Right renal pelvis (tissue), 4 donors: ENCODE measurements around the gene RNF13. TPM values are rescaled to one million over a fixed set of nuclear protein-coding genes. Genes with fewer than 3 reads are reported as not detected.
"Not testable (repeated sequence)": the region's sequence is repeated elsewhere in the genome, so short reads cannot be mapped to it uniquely, and the experiment has no call there.

ENCODE experiments used
- DNase-seq, 4 donors: peaks; one replicate each; pipeline ENCODE4 v3.0.0-alpha.2; 2013; ENCODE audit warnings: low read depth in 4 of 4, low spot score in 3 of 4, missing footprints in 1 of 4
- polyA plus RNA-seq, 4 donors: library from polyadenylated mRNA; unstranded; fragments of 120-200 nt; gene quantifications; one replicate each; pipeline ENCODE4 v1.2.1, GENCODE V29; 2013; ENCODE audit not compliant: insufficient read length in 4 of 4

RNF13 gene
- polyA plus RNA-seq, 4 donors = 88.3 to 112 (median 110) TPM

DNA sequence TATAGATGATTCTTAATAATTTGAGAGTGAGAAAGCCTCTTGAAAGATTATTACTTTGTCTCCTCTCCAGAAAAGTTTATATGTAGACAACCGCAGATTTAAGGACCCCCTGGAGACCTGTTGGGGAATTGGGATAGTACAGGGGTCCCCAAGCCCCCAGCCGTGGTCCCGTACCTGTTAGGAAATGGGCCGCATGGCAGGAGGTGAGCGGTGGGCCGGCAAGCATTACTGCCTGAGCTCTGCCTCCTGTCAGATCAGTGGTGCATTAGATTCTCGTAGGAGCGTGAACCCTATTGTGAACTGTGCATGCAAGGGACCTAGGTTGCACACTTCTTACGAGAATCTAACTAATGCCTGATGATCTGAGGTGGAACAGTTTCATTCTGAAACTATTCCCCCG lies 79.4 kb downstream of the RNF13 start:
- DNase-seq = no peak

DNA sequence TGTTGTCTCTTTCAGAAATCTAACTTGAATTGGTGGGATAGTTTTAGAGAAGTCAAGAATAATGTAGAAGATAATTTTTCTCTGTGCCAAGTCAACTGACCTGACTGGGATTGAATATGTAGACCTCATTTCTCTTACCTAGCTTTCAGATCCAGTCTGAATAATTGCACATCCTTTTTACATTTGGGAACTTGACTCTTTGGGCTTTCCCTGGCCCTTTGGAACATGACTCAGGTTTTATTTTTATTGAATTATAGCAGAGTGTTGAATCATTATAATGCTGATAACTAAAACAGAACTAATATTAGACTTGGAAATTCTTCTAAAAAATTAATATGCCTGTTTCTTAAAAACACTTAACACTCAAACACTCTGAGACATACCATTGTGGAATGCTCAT lies 81.2 kb downstream of the RNF13 start:
- no peak for DNase-seq

DNA sequence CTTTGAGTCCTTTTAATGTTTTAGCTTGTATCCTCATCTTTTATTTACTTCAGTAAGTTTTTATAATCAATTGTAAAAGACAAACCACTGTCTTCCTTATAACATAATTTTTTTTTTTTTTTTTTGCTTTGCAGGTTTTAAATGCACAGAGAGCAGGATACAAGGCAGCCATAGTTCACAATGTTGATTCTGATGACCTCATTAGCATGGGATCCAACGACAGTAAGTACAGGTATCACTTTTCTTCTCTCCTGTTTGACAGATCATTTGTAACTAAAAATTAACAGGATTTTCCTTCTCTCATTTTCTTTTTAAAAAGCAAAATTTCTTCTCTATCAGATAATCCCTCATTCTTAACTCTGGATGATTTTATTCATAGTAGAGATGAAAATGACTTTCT lies 82.3 kb downstream of the RNF13 start:
- no peak for DNase-seq

DNA sequence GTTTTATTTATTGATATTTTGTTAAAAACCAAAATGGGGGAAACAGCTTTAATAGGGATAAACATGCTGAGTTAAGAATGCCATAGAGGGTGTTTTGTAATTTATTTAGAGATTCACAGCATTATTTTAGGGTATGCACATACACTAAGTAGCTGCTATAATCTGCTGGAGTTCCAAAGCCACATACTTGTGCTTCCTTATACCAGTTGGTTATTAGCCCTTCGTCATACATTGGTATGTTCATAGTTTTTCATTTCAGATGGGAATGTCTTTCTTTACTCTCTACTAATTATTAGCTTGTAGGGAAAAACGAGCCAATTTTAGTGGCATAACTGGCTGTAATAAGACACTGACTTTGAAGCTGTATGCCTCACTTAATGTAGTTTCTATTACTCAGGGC lies 82.8 kb downstream of the RNF13 start:
- DNase-seq = no peak

DNA sequence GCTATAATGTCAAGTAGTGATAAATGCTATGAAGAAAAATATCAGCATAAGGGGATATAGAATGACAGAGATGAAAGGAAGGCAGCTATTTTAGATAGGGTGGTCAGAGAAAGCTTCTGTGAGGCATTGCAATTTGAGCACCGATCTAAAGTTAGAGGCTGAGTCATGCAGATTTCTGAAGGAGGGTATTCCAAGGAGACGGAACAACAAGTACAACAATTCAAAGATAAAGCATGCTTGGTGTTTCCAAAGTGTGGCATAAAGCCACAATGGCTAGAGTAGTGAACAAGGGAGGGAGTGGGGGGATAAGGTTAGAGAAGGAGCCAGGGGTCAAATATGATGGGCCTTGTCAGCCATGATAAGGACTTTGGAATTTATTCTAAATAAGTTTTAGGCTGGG lies 85.8 kb downstream of the RNF13 start:
- no peak for DNase-seq

DNA sequence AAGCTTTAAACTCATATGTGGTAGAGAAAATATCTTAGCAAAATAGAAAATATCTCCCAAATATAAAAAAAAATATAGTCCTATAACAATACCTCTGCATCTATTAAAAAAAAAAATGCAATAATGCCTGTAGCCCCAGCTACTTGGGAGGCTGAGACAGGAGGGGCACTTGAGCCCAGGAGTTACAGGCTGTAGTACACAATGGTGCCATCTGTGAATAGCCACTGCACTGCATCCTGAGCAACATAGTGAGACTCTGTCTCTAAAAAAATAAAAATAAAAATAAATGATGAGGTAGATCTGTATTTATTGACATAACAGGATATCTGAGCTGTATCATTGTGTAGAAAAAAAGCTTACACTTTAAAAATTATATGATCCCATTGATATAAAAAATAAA lies 87.3 kb downstream of the RNF13 start:
- DNase-seq = no peak

DNA sequence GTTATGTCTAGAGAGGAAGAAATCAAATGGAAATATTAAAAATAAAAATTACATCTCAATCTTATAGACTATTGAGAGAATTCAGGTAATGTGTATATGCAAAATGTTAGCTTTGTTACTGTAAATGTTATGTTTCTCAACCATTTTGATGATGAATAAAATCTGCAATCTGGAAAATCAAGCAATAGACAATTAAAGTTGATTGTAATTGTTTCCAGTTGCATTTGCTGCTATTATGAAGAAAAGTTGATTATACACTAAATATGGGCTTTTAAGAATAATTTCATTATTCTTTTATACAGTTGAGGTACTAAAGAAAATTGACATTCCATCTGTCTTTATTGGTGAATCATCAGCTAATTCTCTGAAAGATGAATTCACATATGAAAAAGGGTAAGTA lies 88.8 kb downstream of the RNF13 start:
- DNase-seq = no peak

DNA sequence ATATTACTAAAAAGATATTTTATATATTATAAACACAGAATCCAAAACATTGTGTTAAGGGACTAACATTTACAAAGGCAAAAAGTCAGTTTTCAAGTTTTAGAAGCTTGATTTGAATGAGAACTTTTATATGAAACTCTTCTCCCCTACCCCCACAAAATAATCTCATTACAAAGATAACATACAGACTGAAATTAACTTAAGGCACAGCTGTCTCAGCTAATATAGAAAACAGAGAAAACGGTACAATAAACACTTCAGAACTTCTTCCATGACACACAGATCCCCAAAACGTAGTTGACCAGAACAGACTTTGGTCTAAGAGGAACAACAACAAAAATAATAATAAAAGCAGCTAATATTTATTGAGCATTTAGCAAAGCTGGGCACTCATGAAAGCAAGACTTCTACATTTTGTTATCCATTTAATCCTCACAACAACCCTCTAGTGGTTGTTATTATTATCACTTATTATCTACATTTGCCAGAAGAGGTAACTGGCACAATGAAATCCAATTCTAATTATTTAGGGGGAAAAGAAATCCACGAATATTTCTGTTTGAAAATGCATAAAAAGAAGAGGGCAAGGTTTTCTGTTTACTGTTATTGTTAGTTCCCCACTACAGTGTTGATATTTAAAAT lies 89.6 kb downstream of the RNF13 start:
- DNase-seq = no peak

DNA sequence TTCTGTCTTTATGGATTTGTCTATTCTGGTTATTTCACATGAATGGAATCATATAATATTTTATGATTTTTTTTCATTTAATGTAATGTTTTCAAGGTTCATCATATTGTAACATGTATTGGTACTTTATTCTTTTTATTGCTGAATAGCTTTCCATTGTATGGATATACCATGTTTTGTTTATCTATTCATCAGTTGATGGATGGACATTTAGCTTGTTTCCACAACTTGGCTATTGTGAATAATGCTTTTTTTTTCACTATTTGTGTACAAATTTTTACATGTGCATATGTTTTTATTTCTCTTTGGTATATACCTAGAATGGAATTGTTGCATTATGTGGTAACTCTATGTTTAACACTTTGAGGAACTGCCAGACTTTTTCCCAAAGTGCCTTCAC lies 93.0 kb downstream of the RNF13 start:
- no peak for DNase-seq

DNA sequence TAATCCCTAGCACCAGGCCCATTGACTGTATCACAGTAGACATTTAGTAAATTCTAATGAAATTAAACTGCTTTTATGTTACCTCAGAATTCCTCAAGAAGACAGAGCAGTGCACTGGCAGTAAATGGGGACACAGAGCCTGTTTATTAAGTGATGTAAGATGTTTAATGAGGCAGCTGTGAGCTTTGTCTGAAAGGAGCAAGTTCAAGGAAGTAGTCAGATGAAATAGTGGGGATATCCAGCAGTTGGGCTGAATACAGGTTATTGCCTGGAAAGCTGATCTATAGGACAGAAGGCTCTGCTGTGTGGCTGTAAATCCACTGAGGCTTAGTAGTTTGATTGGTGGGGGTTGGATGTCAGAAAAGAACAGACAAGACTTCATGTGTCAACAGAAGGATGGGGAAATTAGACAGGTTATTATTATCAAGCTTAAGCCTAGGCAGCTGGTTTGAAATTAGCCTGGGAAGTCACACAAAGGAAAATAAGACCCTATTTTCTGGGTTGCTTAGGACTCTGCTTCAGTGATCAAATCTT lies 95.5 kb downstream of the RNF13 start:
- no peak for DNase-seq

DNA sequence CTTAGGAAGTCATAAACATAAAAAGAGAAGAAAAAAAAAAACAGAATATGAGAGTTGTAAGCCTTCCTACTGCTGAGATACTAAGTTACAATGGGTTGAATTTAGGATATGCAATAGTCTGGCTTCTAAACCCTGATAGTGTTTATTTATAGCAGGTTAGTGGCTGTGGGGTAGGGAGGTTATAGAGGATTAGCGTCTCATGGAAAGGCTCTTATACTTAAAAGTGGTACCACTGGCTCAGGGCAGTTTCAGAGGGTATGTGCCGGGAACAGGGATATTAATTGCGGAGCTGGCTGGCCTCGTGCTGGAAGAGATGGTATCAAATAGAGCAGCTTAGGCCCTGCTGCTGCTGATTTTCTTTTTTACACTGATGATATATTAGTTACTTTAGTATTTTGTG lies 96.9 kb downstream of the RNF13 start:
- no peak for DNase-seq

DNA sequence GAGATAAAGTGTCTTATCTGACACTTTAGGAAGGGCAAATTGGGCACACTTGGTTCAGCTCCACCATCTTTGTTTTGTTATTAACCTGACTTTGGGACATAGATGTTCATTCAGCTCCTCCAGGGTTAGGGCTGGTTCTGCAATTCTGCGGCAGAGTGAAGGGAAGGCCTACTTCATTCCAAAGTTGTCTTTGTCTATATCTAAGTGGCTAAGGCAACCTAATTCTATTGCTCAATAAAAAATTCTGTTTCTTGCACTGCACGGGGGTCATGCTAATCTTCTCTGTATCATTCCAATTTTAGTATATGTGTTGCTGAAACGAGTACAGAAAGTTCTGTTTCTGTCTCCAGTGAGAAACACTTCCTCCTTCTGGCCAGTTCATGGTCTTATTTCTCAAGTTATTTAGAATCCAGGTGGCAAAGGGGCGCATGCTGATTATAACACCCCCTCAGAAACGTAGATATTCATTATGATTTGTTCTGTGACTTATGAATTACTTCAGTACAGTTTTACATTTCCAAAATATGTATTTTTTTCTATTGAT lies 104.2 kb downstream of the RNF13 start:
- no peak for DNase-seq

DNA sequence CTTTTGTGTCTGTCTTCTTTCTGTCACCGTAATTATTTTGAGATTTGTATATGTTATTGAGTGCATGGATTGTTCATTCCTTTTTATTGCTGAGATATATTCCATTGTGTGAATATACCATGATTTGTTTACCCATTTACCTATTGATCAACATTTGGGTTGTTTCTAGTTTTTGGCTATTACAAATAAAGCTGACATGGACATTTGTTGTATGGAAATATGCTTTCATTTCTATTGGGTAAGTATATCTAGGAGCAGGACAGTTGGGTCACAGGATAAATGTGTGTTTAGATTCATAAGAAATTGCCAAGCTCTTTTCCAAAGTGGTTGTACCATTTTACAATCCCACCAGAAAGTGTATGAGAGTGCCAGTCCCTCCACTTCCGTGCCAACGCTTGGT lies 106.5 kb downstream of the RNF13 start:
- no peak for DNase-seq

DNA sequence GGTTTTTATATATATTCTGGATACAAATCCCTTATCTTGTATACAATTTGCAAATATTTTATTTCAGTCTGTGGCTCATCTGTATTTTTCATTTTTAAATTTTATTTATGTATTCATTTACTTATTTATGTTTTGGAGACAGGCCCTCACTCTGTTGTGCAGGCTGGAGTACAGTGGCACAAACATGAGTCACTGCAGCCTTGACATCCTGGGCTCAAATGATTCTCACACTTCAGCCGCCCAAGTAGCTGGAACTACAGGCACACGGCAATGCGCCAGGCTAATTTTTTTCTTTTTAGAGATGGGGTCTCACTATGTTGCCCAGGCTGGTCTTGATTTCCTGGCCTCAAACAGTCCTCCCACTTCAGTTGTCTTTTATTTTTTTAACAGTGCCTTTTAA lies 107.1 kb downstream of the RNF13 start:
- DNase-seq = no peak

DNA sequence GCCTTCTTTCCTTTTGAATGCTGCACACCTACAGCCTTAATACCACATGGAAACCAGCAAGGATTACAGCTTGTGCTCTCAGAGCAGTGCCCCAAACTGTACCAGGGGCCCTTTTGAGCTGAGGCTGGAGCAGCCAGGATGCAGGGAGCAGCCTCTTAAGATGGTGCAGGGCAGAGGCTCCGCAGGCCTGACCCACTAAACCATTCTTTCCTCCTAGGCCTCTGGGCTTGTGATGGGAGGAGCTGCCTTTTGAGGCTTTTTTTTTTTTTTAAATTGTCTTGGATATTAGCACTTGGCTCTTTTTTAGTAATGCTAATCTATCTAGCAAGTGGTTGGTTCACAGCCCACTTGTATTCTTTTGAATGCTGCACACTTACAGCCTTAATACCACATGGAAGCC lies 120.0 kb downstream of the RNF13 start:
- no peak for DNase-seq

DNA sequence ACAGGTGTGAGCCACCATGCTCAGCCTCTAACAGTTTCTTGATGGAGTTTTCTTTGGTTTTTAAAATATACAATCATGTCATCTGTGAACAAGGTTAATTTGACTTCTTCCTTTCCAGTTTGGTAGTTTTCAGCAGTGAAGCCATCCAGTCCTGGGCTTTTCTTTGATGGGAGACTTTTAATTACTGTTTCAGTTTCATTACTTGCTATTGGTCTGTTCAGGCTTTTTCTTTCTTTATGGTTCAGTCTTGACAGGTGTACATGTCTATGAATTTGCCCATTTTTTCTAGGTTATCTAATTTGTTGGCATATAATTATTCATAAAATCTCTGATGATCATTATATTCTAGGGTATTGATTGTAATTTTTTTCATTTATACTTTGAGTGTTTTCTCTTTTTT lies 120.8 kb downstream of the RNF13 start:
- no peak for DNase-seq

DNA sequence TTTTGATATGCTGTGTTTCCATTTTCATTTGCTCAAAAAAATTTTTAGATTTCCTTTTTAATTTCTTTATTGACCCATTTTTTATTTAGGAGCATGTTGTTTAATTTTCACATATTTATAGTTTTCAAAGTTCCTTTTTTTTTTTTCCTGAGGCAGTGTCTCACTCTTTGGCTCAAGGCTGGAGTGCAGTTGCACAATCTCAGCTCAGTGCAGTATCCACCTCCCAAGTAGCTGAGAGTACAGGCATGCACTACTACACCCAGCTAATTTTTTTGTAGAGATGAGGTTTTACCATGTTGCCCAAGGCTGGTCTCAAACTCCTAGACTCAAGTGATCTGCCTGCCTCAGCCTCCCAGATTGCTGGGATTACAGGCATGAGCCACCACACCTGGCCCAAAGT lies 121.5 kb downstream of the RNF13 start:
- DNase-seq = no peak

DNA sequence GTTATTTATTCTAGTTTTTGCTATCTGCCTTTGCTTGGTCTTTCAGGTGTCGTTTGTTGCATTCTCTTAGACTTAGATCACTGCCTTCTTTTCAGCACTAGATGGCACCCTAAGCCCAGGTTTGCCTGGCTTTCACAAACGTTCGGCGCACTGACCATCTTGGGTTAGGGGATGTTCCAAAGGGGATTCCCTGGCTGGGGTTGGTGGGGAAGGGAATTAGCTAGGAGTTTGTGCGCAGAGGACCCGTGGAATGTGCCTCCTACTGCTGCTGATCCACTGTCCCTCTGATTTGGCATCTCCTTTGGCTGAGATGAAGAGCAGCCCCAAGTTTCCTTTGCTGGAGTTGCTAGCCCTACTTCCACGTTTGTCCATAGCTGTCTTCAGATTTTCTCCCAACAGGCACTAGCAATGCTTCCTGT lies 123.8 kb downstream of the RNF13 start:
- peak; percentile 31 to 58 (median 37) for DNase-seq

DNA sequence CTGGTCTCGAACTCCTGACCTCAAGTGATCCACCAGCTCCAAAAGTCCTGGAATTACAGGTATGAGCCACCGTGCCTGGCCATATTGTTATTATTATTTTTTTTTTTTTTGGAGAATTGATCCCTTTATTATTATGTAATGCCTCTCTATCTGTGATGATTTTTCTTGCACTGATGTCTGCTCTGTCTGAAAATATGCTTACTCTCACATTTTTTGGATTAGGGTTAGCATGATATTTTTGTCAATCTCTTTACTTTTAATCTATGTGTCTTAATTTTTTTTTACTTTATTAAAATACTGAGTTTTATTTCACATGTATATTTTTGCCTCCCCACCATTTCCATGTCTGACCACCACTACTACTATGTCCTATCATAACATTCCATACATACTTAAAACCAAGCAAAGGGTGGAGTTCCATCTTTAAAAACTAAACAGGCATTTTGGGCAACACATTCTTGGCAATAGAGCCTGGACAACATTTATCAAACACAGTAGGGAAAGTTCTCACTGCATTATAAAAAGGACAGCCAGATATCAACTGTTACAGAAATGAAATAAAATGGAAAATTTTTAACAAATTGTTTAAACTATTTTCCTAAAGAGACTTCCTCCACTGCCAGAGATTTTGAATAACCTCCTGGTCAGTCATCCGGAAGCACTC lies 125.5 kb downstream of the RNF13 start:
- not testable (repeated sequence) for DNase-seq

DNA sequence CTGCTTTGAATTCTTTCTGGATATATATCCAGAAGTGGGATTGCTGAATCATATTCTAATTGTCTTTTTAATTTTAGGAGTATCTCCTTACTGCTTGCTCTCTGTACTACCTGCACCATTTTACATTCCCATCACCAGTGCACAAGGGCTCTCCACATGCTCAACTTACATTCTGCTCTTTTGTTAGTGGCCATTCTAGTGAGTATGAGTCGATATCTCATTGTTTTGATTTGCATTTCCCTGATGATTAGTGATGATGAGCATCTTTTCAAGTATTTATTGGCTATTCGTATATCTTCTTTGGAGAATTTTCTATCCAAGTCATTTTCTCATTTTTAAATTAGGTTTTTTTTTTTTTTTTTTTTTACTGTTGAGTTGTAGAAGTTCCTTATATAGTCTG lies 128.2 kb downstream of the RNF13 start:
- no peak for DNase-seq

DNA sequence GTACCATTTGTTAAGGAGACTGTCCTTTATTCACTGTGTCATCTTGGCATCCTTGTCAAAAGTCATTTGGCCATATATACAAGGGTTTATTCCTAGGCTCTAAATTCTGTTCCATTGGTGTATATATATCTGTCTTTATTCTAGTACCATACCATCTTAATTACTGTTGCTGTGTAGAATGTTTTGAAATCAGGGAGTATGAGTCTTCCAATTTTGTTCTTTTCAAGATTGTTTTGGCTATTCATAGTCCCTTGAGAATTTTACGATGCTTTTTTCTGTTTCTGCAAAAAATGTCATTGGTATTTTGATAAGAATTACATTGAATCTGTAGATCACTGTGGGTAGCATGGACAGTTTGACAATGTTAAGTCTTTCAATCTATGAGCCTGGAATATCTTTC lies 128.9 kb downstream of the RNF13 start:
- no peak for DNase-seq

DNA sequence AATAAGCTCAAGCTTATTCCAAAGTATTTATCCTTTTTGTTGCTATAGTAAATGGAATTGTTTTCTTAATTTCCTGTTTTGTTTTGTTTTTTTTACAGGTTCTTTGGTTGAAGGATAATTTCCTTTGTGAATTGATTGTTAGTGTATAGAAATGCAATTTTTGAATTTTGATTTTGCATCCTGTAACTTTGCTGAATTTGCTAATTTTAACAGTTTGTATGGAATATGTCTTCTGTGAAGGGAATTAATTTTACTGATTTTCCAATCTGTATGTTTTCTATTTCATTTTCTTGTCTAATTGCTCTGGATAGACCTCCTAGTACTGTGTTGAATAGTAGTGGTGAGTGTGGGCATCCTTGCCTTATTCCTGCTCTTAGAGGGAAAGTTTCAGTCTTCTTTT lies 129.4 kb downstream of the RNF13 start:
- DNase-seq = no peak
